Stomach (tissue), 9 donors: ENCODE measurements around the gene CELF1. TPM values are rescaled to one million over a fixed set of nuclear protein-coding genes. Genes with fewer than 3 reads are reported as not detected.

ENCODE experiments used
- DNase-seq, 2 donors: peaks; one replicate each; pipeline versions ENCODE4 v3.0.0 to v3.0.0-alpha.2; 2013 to 2019
- H3K27ac ChIP-seq, 5 donors: fragments of 200-600 bp in 4 of 5; sonication (generic) in 4 of 5; one replicate each; pipeline ENCODE4 v1.5.1; 2013 to 2019; ENCODE audit warnings: mild to moderate bottlenecking in 1 of 5, moderate library complexity in 1 of 5
- H3K27me3 ChIP-seq, 3 donors: fragments of 200-600 bp; sonication (generic); one replicate each; pipeline ENCODE4 v1.5.1; 2017 to 2019; ENCODE audit warnings: mixed run types in 1 of 3
- H3K36me3 ChIP-seq, 4 donors: fragments of 200-600 bp; sonication (generic); 1 replicate in 3 of 4; 2 replicates in 1 of 4; pipeline ENCODE4 v1.5.1; 2016 to 2019
- H3K4me1 ChIP-seq, 4 donors: fragments of 200-600 bp; sonication (generic); one replicate each; pipeline ENCODE4 v1.5.1; 2016 to 2019
- H3K4me3 ChIP-seq, 4 donors: fragments of 200-600 bp; sonication (generic) in 3 of 4; one replicate each; pipeline ENCODE4 v1.5.1; 2016 to 2019; ENCODE audit warnings: mild to moderate bottlenecking in 1 of 4
- H3K9me3 ChIP-seq, 4 donors: fragments of 200-600 bp; sonication (generic); one replicate each; pipeline ENCODE4 v1.5.1; 2016 to 2019
- CTCF ChIP-seq, 7 experiments: fragments of 450-650 bp in 4 of 7; fragments of 200-600 bp in 3 of 7; sonication (generic) in 3 of 7; IDR thresholded peaks; one replicate each; pipeline ENCODE4 v1.5.1; 2016 to 2019; ENCODE audit warnings: antibody characterized with exemption in 7 of 7, control low read depth in 2 of 7, mild to moderate bottlenecking in 1 of 7
- EP300 ChIP-seq: sonication (generic); formaldehyde crosslinking; IDR thresholded peaks from one replicate; pipeline ENCODE4 v1.6.1; 2017; ENCODE audit warnings: antibody characterized with exemption
- POLR2A ChIP-seq, 4 donors: fragments of 450-650 bp; IDR thresholded peaks; one replicate each; pipeline ENCODE4 v1.6.1; 2016; ENCODE audit warnings: antibody characterized with exemption in 4 of 4, control low read depth in 2 of 4, mild to moderate bottlenecking in 1 of 4, moderate library complexity in 1 of 4
- POLR2AphosphoS5 ChIP-seq, 3 donors: sonication (generic); formaldehyde crosslinking; IDR thresholded peaks; one replicate each; pipeline ENCODE4 v1.6.1; 2016; ENCODE audit warnings: antibody characterized with exemption in 3 of 3
- WGBS, 5 donors: extraction: QIAGEN DNeasy Blood & Tissue Kit in 3 of 5; methylation state at CpG; one replicate each; pipeline versions ENCODE4 v1.1.5 to v1.1.7; 2013 to 2018; 5-methylcytosine and 5-hydroxymethylcytosine counted together
- intact Hi-C: fragments of 100-400 bp; cut with DNase I; formaldehyde crosslinking; loops from one replicate; pipeline ENCODE4 v1.15.1; 2023; ENCODE audit warnings: low total_unique reads
- polyA plus RNA-seq, 3 donors: library from polyadenylated mRNA; stranded (reverse); fragments of 200-250 nt; gene quantifications; one replicate each; pipeline ENCODE4 v1.2.3, GENCODE V29; 2013
- total RNA-seq, 5 donors: library from RNA; depleted of rRNA; stranded (reverse); fragments of >200 nt; gene quantifications; one replicate each; pipeline versions ENCODE4 v1.1.0 to v1.2.3, GENCODE V29; 2014 to 2016
- donor health status: healthy with polysubstance abuse.
- donor health status: Bipolar disorder and iron deficiency.
- donor health status: healthy.

The CELF1 gene
- total and polyA plus RNA-seq, 8 donors, result 12.7 to 206 (median 54.4) TPM

GRCh38 chr11:47571895-47572294 lies 19.0 kb upstream of the CELF1 start:
- DNase-seq, result no peak
- TF ChIP-seq CTCF (IDR thresholded peaks at IDR 0.05), result no peak
- TF ChIP-seq POLR2AphosphoS5 (IDR thresholded peaks at IDR 0.05), result no peak
- no peak overlapping the region for H3K27ac ChIP-seq
- 68 to 89% (median 83%) methylated on average over 1 of the region's 1 CpG for WGBS, 5 donors
- no peak overlapping the region for H3K4me3 ChIP-seq
- no peaks in the 10 kb centered on the region for H3K27me3 ChIP-seq
- intact Hi-C loops, result no loop called here
- peaks cover under 1 to 39% (median 17%) of the 10 kb centered on the region in 4 donors for H3K4me1 ChIP-seq
- no peaks in the 10 kb centered on the region for H3K9me3 ChIP-seq
- H3K36me3 ChIP-seq, result peaks cover 22 to 88% (median 80%) of the 10 kb centered on the region in 4 donors

GRCh38 chr11:47571357-47571729 lies 18.4 kb upstream of the CELF1 start:
- Histone ChIP-seq H3K36me3 (peaks cover 22 to 83% (median 74%) of the 10 kb centered on the region in 4 donors), H3K27ac (no peak overlapping the region), H3K4me1 (peaks cover 0 to 39% (median 15%) of the 10 kb centered on the region in 4 donors), H3K4me3 (no peak overlapping the region), H3K27me3 (no peaks in the 10 kb centered on the region), H3K9me3 (no peaks in the 10 kb centered on the region)
- TF ChIP-seq EP300, result no peak
- TF ChIP-seq CTCF (IDR thresholded peaks at IDR 0.05), result no peak
- TF ChIP-seq POLR2A (IDR thresholded peaks at IDR 0.05), result no peak
- TF ChIP-seq POLR2AphosphoS5 (IDR thresholded peaks at IDR 0.05), result no peak
- intact Hi-C loops, result no loop called here
- DNase-seq, result no peak
- WGBS, 5 donors, result 75 to 89% (median 87%) methylated on average over 4 of the region's 4 CpGs

GRCh38 chr11:47570651-47571356 lies 17.9 kb upstream of the CELF1 start:
- H3K4me1 ChIP-seq, result peaks cover 0 to 43% (median 16%) of the 10 kb centered on the region in 4 donors
- H3K9me3 ChIP-seq, result no peaks in the 10 kb centered on the region
- 74 to 91% (median 88%) methylated on average over 3 of the region's 3 CpGs for WGBS, 5 donors
- H3K27me3 ChIP-seq, result no peaks in the 10 kb centered on the region
- H3K4me3 ChIP-seq, result no peak overlapping the region
- peaks cover 22 to 78% (median 69%) of the 10 kb centered on the region in 4 donors for H3K36me3 ChIP-seq
- intact Hi-C loops, result no loop called here
- no peak for TF ChIP-seq POLR2AphosphoS5 (IDR thresholded peaks at IDR 0.05)
- H3K27ac ChIP-seq, result no peak overlapping the region
- DNase-seq, result no peak

- intact Hi-C loops, result no loop called here
- Histone ChIP-seq H3K9me3 (no peaks in the 10 kb centered on the region), H3K27me3 (no peaks in the 10 kb centered on the region), H3K4me1 (peaks cover 5 to 49% (median 22%) of the 10 kb centered on the region in 4 donors), H3K36me3 (peaks cover 15 to 66% (median 58%) of the 10 kb centered on the region in 4 donors), H3K4me3 (no peak overlapping the region), H3K27ac (no peak overlapping the region)
- TF ChIP-seq CTCF (IDR thresholded peaks at IDR 0.05) (no peak), POLR2A (IDR thresholded peaks at IDR 0.05) (no peak), EP300 (no peak), POLR2AphosphoS5 (IDR thresholded peaks at IDR 0.05) (no peak)
- DNase-seq, result no peak
- WGBS, 5 donors, result 94 to 99% (median 97%) methylated on average over 6 to 7 of the region's 7 CpGs
Observed at GRCh38 chr11:47569646-47570045, 16.7 kb upstream of the CELF1 start.

- Histone ChIP-seq H3K4me3 (peak overlapping the region; percentile 81 to 95 (median 92)), H3K4me1 (peaks cover 5 to 33% (median 19%) of the 10 kb centered on the region in 4 donors), H3K36me3 (peaks cover 0 to 32% (median 23%) of the 10 kb centered on the region in 4 donors), H3K27me3 (no peaks in the 10 kb centered on the region), H3K9me3 (no peaks in the 10 kb centered on the region), H3K27ac (peak overlapping the region; percentile 80 to 89 (median 87))
- WGBS, 5 donors, result 18 to 37% (median 21%) methylated on average over 17 of the region's 17 CpGs
- intact Hi-C loops, result no loop called here
- no peak for TF ChIP-seq POLR2AphosphoS5 (IDR thresholded peaks at IDR 0.05)
- peak; percentile 33 to 35 for DNase-seq
Observed at GRCh38 chr11:47566149-47566698, 13.3 kb upstream of the CELF1 start.
